Measurements from ENCODE around the gene PLEK. TPM values are rescaled to one million over a fixed set of nuclear protein-coding genes. Genes with fewer than 3 reads are reported as not detected.

The PLEK gene
- total RNA-seq, 1 donor from 2014 or later, result 4.4 TPM

GRCh38 chr2:68333009-68333408 lies 32.1 kb upstream of the PLEK start:
- Histone ChIP-seq H3K4me3 (no peak overlapping the region), H3K9me3 (no peaks in the 10 kb centered on the region), H3K4me1 (no peaks in the 10 kb centered on the region), H3K36me3 (no peaks in the 10 kb centered on the region), H3K27ac (no peak overlapping the region), H3K27me3 (no peaks in the 10 kb centered on the region)
- no peak for DNase-seq (ENCODE audit: extremely low spot score in 2 of 2)
- intact Hi-C loops (cut with DNase I), result no loop called here
- TF ChIP-seq CTCF (IDR thresholded peaks at IDR 0.05), result no peak
- TF ChIP-seq POLR2AphosphoS5 (IDR thresholded peaks at IDR 0.05; ENCODE audit: insufficient read depth in 1 of 2, low read depth in 1 of 2), result no peak
- TF ChIP-seq POLR2A (IDR thresholded peaks at IDR 0.05), result no peak

- Histone ChIP-seq H3K9me3 (no peaks in the 10 kb centered on the region), H3K27me3 (no peaks in the 10 kb centered on the region), H3K27ac (no peak overlapping the region), H3K36me3 (no peaks in the 10 kb centered on the region), H3K4me1 (no peaks in the 10 kb centered on the region), H3K4me3 (no peak overlapping the region)
- DNase-seq (ENCODE audit: extremely low spot score in 2 of 2), result no peak
- TF ChIP-seq POLR2A (IDR thresholded peaks at IDR 0.05), result no peak
- no peak for TF ChIP-seq CTCF (IDR thresholded peaks at IDR 0.05)
- TF ChIP-seq POLR2AphosphoS5 (IDR thresholded peaks at IDR 0.05; ENCODE audit: insufficient read depth in 1 of 2, low read depth in 1 of 2), result no peak
- intact Hi-C loops (cut with DNase I), result no loop called here
Measured at GRCh38 chr2:68333931-68334330, 31.2 kb upstream of the PLEK start.

GRCh38 chr2:68336192-68336591 lies 28.9 kb upstream of the PLEK start:
- TF ChIP-seq POLR2AphosphoS5 (IDR thresholded peaks at IDR 0.05; ENCODE audit: insufficient read depth in 1 of 2, low read depth in 1 of 2) (no peak), CTCF (IDR thresholded peaks at IDR 0.05) (no peak), POLR2A (IDR thresholded peaks at IDR 0.05) (no peak)
- intact Hi-C loops (cut with DNase I), result no loop called here
- Histone ChIP-seq H3K36me3 (no peaks in the 10 kb centered on the region), H3K4me3 (no peak overlapping the region), H3K27me3 (no peaks in the 10 kb centered on the region), H3K4me1 (no peaks in the 10 kb centered on the region), H3K9me3 (no peaks in the 10 kb centered on the region), H3K27ac (no peak overlapping the region)
- DNase-seq (ENCODE audit: extremely low spot score in 2 of 2), result no peak

- Histone ChIP-seq H3K9me3 (no peaks in the 10 kb centered on the region), H3K27me3 (no peaks in the 10 kb centered on the region), H3K36me3 (no peaks in the 10 kb centered on the region), H3K4me1 (no peaks in the 10 kb centered on the region), H3K4me3 (no peak overlapping the region), H3K27ac (no peak overlapping the region)
- TF ChIP-seq CTCF (IDR thresholded peaks at IDR 0.05) (no peak), POLR2A (IDR thresholded peaks at IDR 0.05) (no peak), POLR2AphosphoS5 (IDR thresholded peaks at IDR 0.05; ENCODE audit: insufficient read depth in 1 of 2, low read depth in 1 of 2) (no peak)
- DNase-seq (ENCODE audit: extremely low spot score in 2 of 2), result no peak
- intact Hi-C loops (cut with DNase I), result no loop called here
Measured at GRCh38 chr2:68340226-68341061, 24.6 kb upstream of the PLEK start.

- Histone ChIP-seq H3K4me1 (no peaks in the 10 kb centered on the region), H3K27me3 (no peaks in the 10 kb centered on the region), H3K4me3 (no peak overlapping the region), H3K27ac (no peak overlapping the region), H3K36me3 (no peaks in the 10 kb centered on the region), H3K9me3 (no peaks in the 10 kb centered on the region)
- TF ChIP-seq POLR2A (IDR thresholded peaks at IDR 0.05) (no peak), POLR2AphosphoS5 (IDR thresholded peaks at IDR 0.05; ENCODE audit: insufficient read depth in 1 of 2, low read depth in 1 of 2) (no peak), CTCF (IDR thresholded peaks at IDR 0.05) (no peak)
- DNase-seq (ENCODE audit: extremely low spot score in 2 of 2), result no peak
- intact Hi-C loops (cut with DNase I), result no loop called here
Measured at GRCh38 chr2:68341062-68341329, 24.1 kb upstream of the PLEK start.

Data from vagina (tissue), 2 donors.